B cell (primary cell): Measurements from ENCODE around the gene CNGA1. TPM values are rescaled to one million over a fixed set of nuclear protein-coding genes. Genes with fewer than 3 reads are reported as not detected.

Experiments
- ATAC-seq: fragments of 200-7000 bp; cut with Tn5 transposase; one replicate; pipeline ENCODE4 v1.10.0; 2021; ENCODE audit warnings: low read depth, mild to moderate bottlenecking, moderate number of reproducible peaks, moderate library complexity
- CTCF ChIA-PET: fragments of 350-600 bp; sonication (Branson Sonifier 250); formaldehyde crosslinking; loops from one replicate; lab custom pipeline; 2021; ENCODE audit warnings: antibody characterized with exemption, inconsistent platforms; lab: Charles Lee
- POLR2A ChIA-PET: fragments of 350-600 bp; sonication (Branson Sonifier 250); formaldehyde crosslinking; loops from one replicate; lab custom pipeline; 2021; ENCODE audit warnings: antibody characterized with exemption; lab: Charles Lee
- DNase-seq: peaks from one replicate; pipeline ENCODE4 v3.0.0; 2013
- H2AFZ ChIP-seq: 2 replicates; pipeline ENCODE4 v1.6.1; 2012; ENCODE audit warnings: mild to moderate bottlenecking, low read depth, low read length; ENCODE audit not compliant: insufficient read depth, poor library complexity, severe bottlenecking
- H3K27ac ChIP-seq, 2 donors: 1 replicate in 1 of 2; 2 replicates in 1 of 2; pipeline ENCODE4 v1.5.1; 2012 to 2013; ENCODE audit warnings: low read length in 2 of 2, mild to moderate bottlenecking in 2 of 2, moderate library complexity in 1 of 2
- H3K27me3 ChIP-seq, 4 experiments: fragments of 200-600 bp in 1 of 4; sonication (generic) in 1 of 4; replicated peaks in 1 of 4; 1 replicate in 2 of 4; 2 replicates in 2 of 4; pipeline versions ENCODE4 v1.6.1 to v1.7.0; 2013 to 2016; ENCODE audit warnings: low read length in 3 of 4, mild to moderate bottlenecking in 2 of 4, mixed read lengths in 1 of 4, moderate library complexity in 1 of 4; ENCODE audit not compliant: insufficient read depth in 4 of 4, control insufficient read depth in 3 of 4; ENCODE audit errors: control extremely low read depth in 1 of 4
- H3K36me3 ChIP-seq, 2 experiments: replicated peaks in 1 of 2; 1 replicate in 1 of 2; 2 replicates in 1 of 2; pipeline versions ENCODE4 v1.6.1 to v1.7.1; 2013; ENCODE audit warnings: low read length in 1 of 2; ENCODE audit not compliant: insufficient read depth in 2 of 2, control insufficient read depth in 1 of 2; ENCODE audit errors: control extremely low read depth in 1 of 2, extremely low read depth in 1 of 2
- H3K4me1 ChIP-seq, 2 donors: fragments of 200-600 bp in 1 of 2; sonication (generic) in 1 of 2; 1 replicate in 1 of 2; 2 replicates in 1 of 2; pipeline versions ENCODE4 v1.5.1 to v1.6.1; 2013 to 2017; ENCODE audit warnings: low read length in 2 of 2; ENCODE audit not compliant: control insufficient read depth in 2 of 2, insufficient read depth in 2 of 2
- H3K4me2 ChIP-seq: replicated peaks from 2 replicates; pipeline ENCODE3; 2012; ENCODE audit warnings: mild to moderate bottlenecking, low read depth, low read length; ENCODE audit not compliant: poor library complexity, severe bottlenecking
- H3K4me3 ChIP-seq, 5 experiments: fragments of 200-600 bp in 1 of 5; sonication (generic) in 1 of 5; 1 replicate in 3 of 5; 2 replicates in 2 of 5; pipeline versions ENCODE4 v1.5.1 to v1.7.0; 2011 to 2016; ENCODE audit warnings: low read length in 4 of 5, mild to moderate bottlenecking in 4 of 5, low read depth in 2 of 5, control low read depth in 1 of 5, moderate library complexity in 1 of 5; ENCODE audit not compliant: insufficient read depth in 1 of 5; ENCODE audit errors: control extremely low read depth in 1 of 5, extremely low read depth in 1 of 5
- H3K79me2 ChIP-seq: fragments of 200-600 bp; sonication (generic); one replicate; pipeline ENCODE4 v1.6.0; 2016; ENCODE audit warnings: low read length; ENCODE audit not compliant: control insufficient read depth, insufficient read depth
- H3K9ac ChIP-seq: fragments of 200-600 bp; sonication (generic); 2 replicates; pipeline ENCODE4 v1.6.1; 2017; ENCODE audit warnings: mild to moderate bottlenecking, low read length, moderate library complexity
- H3K9me3 ChIP-seq, 3 donors: one replicate each; pipeline versions ENCODE4 v1.6.1 to v1.7.1; 2013; ENCODE audit warnings: low read length in 2 of 3; ENCODE audit not compliant: control insufficient read depth in 2 of 3, insufficient read depth in 1 of 3; ENCODE audit errors: control extremely low read depth in 1 of 3
- H4K20me1 ChIP-seq: 2 replicates; pipeline ENCODE4 v1.6.0; 2012; ENCODE audit warnings: mild to moderate bottlenecking, low read length; ENCODE audit not compliant: insufficient read depth, control insufficient read depth, poor library complexity, severe bottlenecking
- H3K27ac Mint-ChIP-seq: one replicate; pipeline ENCODE4 v1.8.0; 2021; ENCODE audit warnings: mixed read lengths
- H3K27me3 Mint-ChIP-seq: one replicate; pipeline ENCODE4 v1.8.0; 2021; ENCODE audit warnings: mixed read lengths
- H3K4me1 Mint-ChIP-seq: one replicate; pipeline ENCODE4 v1.8.0; 2021; ENCODE audit warnings: mixed read lengths
- H3K4me3 Mint-ChIP-seq: one replicate; pipeline ENCODE4 v1.8.0; 2021; ENCODE audit warnings: mixed read lengths
- H3K9me3 Mint-ChIP-seq: one replicate; pipeline ENCODE4 v1.8.0; 2022; ENCODE audit warnings: mixed read lengths; ENCODE audit not compliant: insufficient read depth
- CTCF ChIP-seq: fragments of 200-600 bp; IDR thresholded peaks from one replicate; pipeline ENCODE4 v1.8.0; 2022; ENCODE audit warnings: antibody characterized with exemption, mild to moderate bottlenecking
- EZH2 ChIP-seq: IDR thresholded peaks from 2 replicates; pipeline ENCODE4 v1.6.1; 2012; ENCODE audit warnings: borderline replicate concordance, low read depth, mild to moderate bottlenecking, moderate library complexity, low read length; ENCODE audit not compliant: insufficient read depth, poor library complexity, severe bottlenecking
- WGBS: methylation state at CpG from one replicate; pipeline ENCODE4 v1.1.5; 2013; ENCODE audit warnings: missing lambda C conversion rate; ENCODE audit not compliant: insufficient coverage; 5-methylcytosine and 5-hydroxymethylcytosine counted together
- intact Hi-C: fragments of 100-400 bp; cut with micrococcal nuclease; formaldehyde crosslinking; loops from one replicate; pipeline ENCODE4 v1.10.0; 2022
- polyA plus RNA-seq: library from polyadenylated mRNA; depleted of rRNA; stranded (reverse); fragments of >200 nt; gene quantifications from 2 replicates; pipeline ENCODE4 v1.2.3, GENCODE V29; 2012
- total RNA-seq, 2 donors: library from RNA; stranded (reverse); fragments of 120-200 nt in 1 of 2; gene quantifications; 1 replicate in 1 of 2; 2 replicates in 1 of 2; pipeline versions ENCODE4 v1.2.3 to v1.2.4, GENCODE V29; 2013 to 2022

CNGA1 gene
- total and polyA plus RNA-seq, 2 donors (not counting 1 experiment from before 2014, with no cell fraction given), result not detected

- Histone ChIP-seq H3K9me3 (peaks cover 0 to 1% (median 0%) of the 10 kb centered on the region in 3 donors), H3K79me2 (no peaks in the 10 kb centered on the region), H2AFZ (no peak overlapping the region), H3K36me3 (no peaks in the 10 kb centered on the region), H3K4me3 (no peak overlapping the region), H4K20me1 (peaks cover 5% of the 10 kb centered on the region), H3K9ac (no peak overlapping the region), H3K4me2 (no peak overlapping the region), H3K4me1 (peaks cover 15 to 18% of the 10 kb centered on the region in 2 donors), H3K27me3 (peaks cover 2 to 53% (median 26%) of the 10 kb centered on the region in 4 experiments), H3K27ac (no peak overlapping the region)
- 83% methylated on average over 1 of the region's 2 CpGs for WGBS
- Mint-ChIP-seq H3K27me3 (peaks cover 45% of the 10 kb centered on the region), H3K4me3 (no peak overlapping the region), H3K4me1 (peaks cover 15% of the 10 kb centered on the region), H3K27ac (no peak overlapping the region), H3K9me3 (no peaks in the 10 kb centered on the region)
- ChIA-PET CTCF (interaction anchor here (0.8 to 3.8 kb wide), 6 partner anchors 10 to 69 kb away, joined by 3 to 19 read pairs (median 4); no protein-coding TSS in a partner anchor), POLR2A (no interaction called here)
- no peak for DNase-seq
- TF ChIP-seq CTCF, result no peak
- no peak for TF ChIP-seq EZH2
- ATAC-seq, result no peak
- intact Hi-C loops, result loop anchor here (5.0 kb wide), 1 partner anchor 69 kb away; no protein-coding TSS in a partner anchor
Measured at GRCh38 chr4:48018112-48018511, 1.6 kb upstream of the CNGA1 start.

GRCh38 chr4:48017108-48017571, 659 bp upstream of the CNGA1 start:
- H3K4me3 Mint-ChIP-seq, result peak overlapping the region; percentile 89
- H3K27ac ChIP-seq, result no peak overlapping the region
- peak overlapping the region; percentile 41 to 80 (median 66) for H3K4me3 ChIP-seq
- H3K79me2 ChIP-seq, result no peaks in the 10 kb centered on the region
- peak overlapping the region; percentile 93 for H3K4me2 ChIP-seq
- 2% methylated on average over 35 of the region's 35 CpGs for WGBS
- CTCF ChIA-PET, result interaction anchor here (1.0 to 3.8 kb wide), 4 partner anchors 8 to 70 kb away, joined by 3 to 19 read pairs (median 10); no protein-coding TSS in a partner anchor
- DNase-seq (no peak), ATAC-seq (peak; percentile 5)
- H3K9me3 Mint-ChIP-seq, result no peaks in the 10 kb centered on the region
- H3K9me3 ChIP-seq, result peaks cover 0 to 1% (median 0%) of the 10 kb centered on the region in 3 donors
- H3K27me3 ChIP-seq, result peaks cover 2 to 49% (median 29%) of the 10 kb centered on the region in 4 experiments
- TF ChIP-seq CTCF (no peak), EZH2 (no peak)
- peak overlapping the region; percentile 73 for H3K9ac ChIP-seq
- POLR2A ChIA-PET, result no interaction called here
- peaks cover 15 to 18% of the 10 kb centered on the region in 2 donors for H3K4me1 ChIP-seq
- peaks cover 45% of the 10 kb centered on the region for H3K27me3 Mint-ChIP-seq
- peaks cover 5% of the 10 kb centered on the region for H4K20me1 ChIP-seq
- H3K36me3 ChIP-seq, result no peaks in the 10 kb centered on the region
- peaks cover 15% of the 10 kb centered on the region for H3K4me1 Mint-ChIP-seq
- no peak overlapping the region for H3K27ac Mint-ChIP-seq
- peak overlapping the region; percentile 78 for H2AFZ ChIP-seq
- intact Hi-C loops, result loop anchor here (2.0 to 5.0 kb wide), 2 partner anchors 20 to 70 kb away; no protein-coding TSS in a partner anchor
